ENCODE results near the gene LRP2. TPM values are rescaled to one million over a fixed set of nuclear protein-coding genes. Genes with fewer than 3 reads are reported as not detected.

Gene LRP2
- total RNA-seq, 4 donors from 2014 or later: not detected

GRCh38 chr2:169343202-169343601 lies 19.1 kb downstream of the LRP2 start:
- no peak for ATAC-seq
- no peaks in the 10 kb centered on the region for H3K36me3 ChIP-seq
- TF ChIP-seq CTCF (IDR thresholded peaks at IDR 0.05) (no peak), EP300 (IDR thresholded peaks at IDR 0.05) (no peak), POLR2AphosphoS5 (IDR thresholded peaks at IDR 0.05) (no peak), POLR2A (IDR thresholded peaks at IDR 0.05) (no peak)
- H3K4me3 ChIP-seq: no peak overlapping the region
- H3K27me3 ChIP-seq: no peaks in the 10 kb centered on the region
- H3K4me1 ChIP-seq: no peaks in the 10 kb centered on the region
- H3K9me3 ChIP-seq: no peaks in the 10 kb centered on the region
- no peak overlapping the region for H3K27ac ChIP-seq

- no peak overlapping the region for H3K27ac ChIP-seq
- H3K4me1 ChIP-seq: no peaks in the 10 kb centered on the region
- no peak for ATAC-seq
- peaks cover 17% of the 10 kb centered on the region for H3K27me3 ChIP-seq
- TF ChIP-seq POLR2A (IDR thresholded peaks at IDR 0.05): no peak
- H3K9me3 ChIP-seq: no peaks in the 10 kb centered on the region
- H3K4me3 ChIP-seq: no peak overlapping the region
- WGBS, 2 donors (ENCODE audit: low coverage in 1 of 2): 56 to 67% methylated on average over 1 to 2 of the region's 2 CpGs
- no peaks in the 10 kb centered on the region for H3K36me3 ChIP-seq
Measured at GRCh38 chr2:169339657-169340056, 22.7 kb downstream of the LRP2 start.

- H3K27me3 ChIP-seq: peaks cover 17% of the 10 kb centered on the region
- no peaks in the 10 kb centered on the region for H3K36me3 ChIP-seq
- H3K27ac ChIP-seq: no peak overlapping the region
- no peak overlapping the region for H3K4me3 ChIP-seq
- 29 to 45% methylated on average over 4 of the region's 5 CpGs for WGBS, 2 donors (ENCODE audit: low coverage in 1 of 2)
- TF ChIP-seq POLR2A (IDR thresholded peaks at IDR 0.05) (no peak), POLR2AphosphoS5 (IDR thresholded peaks at IDR 0.05) (no peak), CTCF (IDR thresholded peaks at IDR 0.05) (no peak), EP300 (IDR thresholded peaks at IDR 0.05) (no peak)
- ATAC-seq: no peak
- H3K9me3 ChIP-seq: no peaks in the 10 kb centered on the region
- H3K4me1 ChIP-seq: no peaks in the 10 kb centered on the region
Measured at GRCh38 chr2:169336695-169337094, 25.6 kb downstream of the LRP2 start.

- H3K36me3 ChIP-seq: no peaks in the 10 kb centered on the region
- H3K27me3 ChIP-seq: peaks cover 14% of the 10 kb centered on the region
- H3K9me3 ChIP-seq: no peaks in the 10 kb centered on the region
- no peak overlapping the region for H3K27ac ChIP-seq
- TF ChIP-seq CTCF (IDR thresholded peaks at IDR 0.05): no peak
- TF ChIP-seq POLR2AphosphoS5 (IDR thresholded peaks at IDR 0.05): no peak
- TF ChIP-seq POLR2A (IDR thresholded peaks at IDR 0.05): no peak
- TF ChIP-seq EP300 (IDR thresholded peaks at IDR 0.05): no peak
- ATAC-seq: no peak
- 40 to 55% methylated on average over 6 of the region's 6 CpGs for WGBS, 2 donors (ENCODE audit: low coverage in 1 of 2)
- H3K4me3 ChIP-seq: no peak overlapping the region
- no peaks in the 10 kb centered on the region for H3K4me1 ChIP-seq
Measured at GRCh38 chr2:169330555-169331198, 31.7 kb downstream of the LRP2 start.

GRCh38 chr2:169329688-169330554 lies 32.4 kb downstream of the LRP2 start:
- Histone ChIP-seq H3K4me3 (no peak overlapping the region), H3K27ac (no peak overlapping the region), H3K36me3 (no peaks in the 10 kb centered on the region), H3K9me3 (no peaks in the 10 kb centered on the region), H3K27me3 (peaks cover 14% of the 10 kb centered on the region), H3K4me1 (no peaks in the 10 kb centered on the region)
- no peak for ATAC-seq
- no peak for TF ChIP-seq EP300 (IDR thresholded peaks at IDR 0.05)
- TF ChIP-seq CTCF (IDR thresholded peaks at IDR 0.05): no peak
- no peak for TF ChIP-seq POLR2A (IDR thresholded peaks at IDR 0.05)
- no peak for TF ChIP-seq POLR2AphosphoS5 (IDR thresholded peaks at IDR 0.05)
- WGBS, 2 donors (ENCODE audit: low coverage in 1 of 2): 70 to 82% methylated on average over 2 to 7 of the region's 8 CpGs

All from gastroesophageal sphincter (tissue), 4 donors.